ENCODE measurements around the gene TACSTD2.

GRCh38 chr1:58576325-58576726, 726 bp downstream of the TACSTD2 start:
- TF ChIP-seq CTCF (conservative IDR thresholded peaks at IDR 0.05; ENCODE audit: low read depth, low read length) (no peak), EZH2 (IDR thresholded peaks at IDR 0.05; ENCODE audit: borderline replicate concordance, low read depth, low read length, poor library complexity, severe bottlenecking) (peak; percentile 87)
